ENCODE measurements around the gene SV2A.
"Not testable (repeated sequence)": the region's sequence is repeated elsewhere in the genome, so short reads cannot be mapped to it uniquely, and the experiment has no call there.

The SV2A gene

GRCh38 chr1:149942207-149942606, 24.6 kb upstream of the SV2A start:
- DNase-seq (ENCODE audit: extremely low read depth, insufficient read length) = no peak
- Histone ChIP-seq H3K27me3 (replicated peaks; ENCODE audit: control insufficient read depth, insufficient read depth, low read length) (no peaks in the 10 kb centered on the region), H3K36me3 (ENCODE audit: control insufficient read depth, insufficient read depth, low read length) (peaks cover 9% of the 10 kb centered on the region), H3K4me3 (replicated peaks; ENCODE audit: low read depth, low read length) (no peak overlapping the region)
- TF ChIP-seq CTCF (IDR thresholded peaks at IDR 0.05; ENCODE audit: insufficient read depth, low read length, poor library complexity, severe bottlenecking) = no peak

GRCh38 chr1:149940427-149940826, 22.8 kb upstream of the SV2A start:
- Histone ChIP-seq H3K4me3 (replicated peaks; ENCODE audit: low read depth, low read length) (no peak overlapping the region), H3K27me3 (replicated peaks; ENCODE audit: control insufficient read depth, insufficient read depth, low read length) (no peaks in the 10 kb centered on the region), H3K36me3 (ENCODE audit: control insufficient read depth, insufficient read depth, low read length) (peaks cover 9% of the 10 kb centered on the region)
- no peak for TF ChIP-seq CTCF (IDR thresholded peaks at IDR 0.05; ENCODE audit: insufficient read depth, low read length, poor library complexity, severe bottlenecking)
- DNase-seq (ENCODE audit: extremely low read depth, insufficient read length) = no peak

GRCh38 chr1:149938668-149939003, 21.0 kb upstream of the SV2A start:
- H3K36me3 ChIP-seq (ENCODE audit: control insufficient read depth, insufficient read depth, low read length); DNase-seq (ENCODE audit: extremely low read depth, insufficient read length); H3K27me3 ChIP-seq (replicated peaks; ENCODE audit: control insufficient read depth, insufficient read depth, low read length); H3K4me3 ChIP-seq (replicated peaks; ENCODE audit: low read depth, low read length): not testable (repeated sequence)

- TF ChIP-seq CTCF (IDR thresholded peaks at IDR 0.05; ENCODE audit: insufficient read depth, low read length, poor library complexity, severe bottlenecking) = no peak
- DNase-seq (ENCODE audit: extremely low read depth, insufficient read length) = no peak
- Histone ChIP-seq H3K4me3 (replicated peaks; ENCODE audit: low read depth, low read length) (no peak overlapping the region; the same call in 1 of the 2 replicates), H3K36me3 (ENCODE audit: control insufficient read depth, insufficient read depth, low read length) (no peaks in the 10 kb centered on the region), H3K27me3 (replicated peaks; ENCODE audit: control insufficient read depth, insufficient read depth, low read length) (no peaks in the 10 kb centered on the region)
These were observed 20.1 kb upstream of the SV2A start for GRCh38 chr1:149937759-149938158.

GRCh38 chr1:149936992-149937705, 19.5 kb upstream of the SV2A start:
- Histone ChIP-seq H3K36me3 (ENCODE audit: control insufficient read depth, insufficient read depth, low read length) (no peaks in the 10 kb centered on the region), H3K27me3 (replicated peaks; ENCODE audit: control insufficient read depth, insufficient read depth, low read length) (no peaks in the 10 kb centered on the region), H3K4me3 (replicated peaks; ENCODE audit: low read depth, low read length) (no peak overlapping the region)
- TF ChIP-seq CTCF (IDR thresholded peaks at IDR 0.05; ENCODE audit: insufficient read depth, low read length, poor library complexity, severe bottlenecking) = no peak
- DNase-seq (ENCODE audit: extremely low read depth, insufficient read length) = no peak

- Histone ChIP-seq H3K27me3 (replicated peaks; ENCODE audit: control insufficient read depth, insufficient read depth, low read length) (no peaks in the 10 kb centered on the region), H3K36me3 (ENCODE audit: control insufficient read depth, insufficient read depth, low read length) (no peaks in the 10 kb centered on the region), H3K4me3 (replicated peaks; ENCODE audit: low read depth, low read length) (no peak within 1 kb of the TSS; the same call in 1 of the 2 replicates)
- DNase-seq (ENCODE audit: extremely low read depth, insufficient read length) = no peak
- no peak for TF ChIP-seq CTCF (IDR thresholded peaks at IDR 0.05; ENCODE audit: insufficient read depth, low read length, poor library complexity, severe bottlenecking)
These were observed 18.7 kb upstream of the SV2A start, which contains the start of gene MTMR11 for GRCh38 chr1:149936170-149936991. TSS of gene MTMR11 (minus strand) at chr1:149936879. CDS start at chr1:149936647, 232 bp downstream.

All from GM06990 (cell line).